ENCODE measurements around the gene CDK13. TPM values are rescaled to one million over a fixed set of nuclear protein-coding genes. Genes with fewer than 3 reads are reported as not detected.
"Not testable (repeated sequence)": the region's sequence is repeated elsewhere in the genome, so short reads cannot be mapped to it uniquely, and the experiment has no call there.

The CDK13 gene
- polyA plus RNA-seq, 5 donors: 52.1 to 78.0 (median 72.0) TPM

DNA sequence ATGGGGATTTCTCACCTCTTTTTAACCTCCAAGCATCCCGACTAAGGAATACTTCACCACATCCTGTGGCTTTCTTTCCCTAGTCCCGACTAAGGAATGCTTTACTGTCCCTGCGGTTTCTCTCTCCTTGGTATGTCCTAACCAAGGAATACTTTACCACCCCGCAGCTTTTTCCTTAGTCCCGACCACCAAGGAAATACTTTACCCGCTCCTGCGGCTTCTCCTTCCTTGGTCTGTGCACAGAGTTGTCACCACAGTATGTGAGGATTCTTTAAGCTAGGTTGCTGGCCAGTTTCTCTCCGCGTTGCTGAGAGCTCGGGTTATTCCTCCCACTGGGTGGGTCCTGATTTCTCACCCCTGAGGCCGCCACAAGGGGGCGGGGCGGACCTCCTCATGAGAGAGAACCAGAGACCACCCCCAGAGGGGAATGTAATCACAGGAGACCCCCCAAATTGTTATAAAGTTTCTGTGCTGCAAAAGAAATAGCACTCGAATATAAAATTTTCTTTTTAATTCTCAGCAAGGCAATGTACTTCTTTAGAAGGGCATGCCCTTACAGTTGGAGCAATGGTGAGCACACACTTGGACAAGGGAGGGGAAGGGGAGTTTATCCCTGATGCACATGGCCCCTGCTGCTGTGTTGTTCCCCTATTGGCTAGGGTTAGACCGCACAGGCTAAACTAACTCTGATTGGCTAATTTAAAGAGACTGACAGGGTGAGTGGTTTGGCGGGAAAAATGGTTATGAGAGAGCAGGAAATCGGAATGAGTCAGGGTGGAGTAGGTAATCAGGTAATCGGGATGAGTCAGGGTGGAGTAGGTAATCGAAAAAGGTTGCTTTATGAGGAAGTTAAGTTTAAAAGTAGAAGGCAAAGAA, 197.6 kb downstream of the CDK13 start:
- DNase-seq: no peak

- not testable (repeated sequence) for DNase-seq
These were observed 198.2 kb downstream of the CDK13 start for GRCh38 chr7:40148247-40148580.

DNA sequence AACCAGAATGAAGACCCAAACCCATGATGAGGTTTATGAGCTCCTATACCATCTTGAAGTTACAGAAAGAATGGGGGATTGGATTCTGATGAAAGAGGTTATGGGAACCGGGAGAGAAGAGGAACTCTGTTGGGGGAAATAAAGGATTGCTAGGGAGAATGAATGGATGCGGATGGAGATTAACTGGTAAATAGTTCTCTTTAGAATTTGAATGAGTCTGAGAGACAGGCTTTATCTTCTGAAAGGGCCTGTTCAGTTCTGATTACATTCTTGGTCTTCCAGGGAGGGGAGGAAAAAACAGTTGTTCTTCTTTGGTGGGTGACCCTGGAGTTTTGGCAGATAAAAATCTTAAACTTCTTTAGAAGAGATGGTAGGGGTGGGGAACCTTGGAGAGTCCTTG, 198.6 kb downstream of the CDK13 start:
- no peak for DNase-seq

Other genes starting within 250 kb of the CDK13 start
- 10 to 100 TPM; 33.5 to 45.6 (median 40.9) TPM for gene MPLKIP, start 184.4 kb downstream of the CDK13 start, polyA plus RNA-seq (ENCODE audit: insufficient read depth in 1 of 5, insufficient read length in 5 of 5, low replicate concordance in 1 of 5)
- gene SUGCT, start 184.7 kb downstream of the CDK13 start, polyA plus RNA-seq (ENCODE audit: insufficient read depth in 1 of 5, insufficient read length in 5 of 5, low replicate concordance in 1 of 5): 1 to 10 TPM; 2.3 to 4.6 (median 3.2) TPM